IMR-90 (cell line): ENCODE data around the gene CASTOR2. TPM values are rescaled to one million over a fixed set of nuclear protein-coding genes. Genes with fewer than 3 reads are reported as not detected.

Source experiments
- ATAC-seq: fragments of 200-7000 bp; cut with Tn5 transposase; 2 replicates; pipeline ENCODE4 v1.9.1; 2020; ENCODE audit warnings: low read depth, mild to moderate bottlenecking, moderate library complexity
- BruUV-seq: library from RNA; stranded (reverse); fragments of 400-500 nt; replicated peaks from 2 replicates; lab custom pipeline; 2021; lab: Mats Ljungman, UMichigan
- CTCF ChIA-PET: fragments of 300-600 bp; formaldehyde crosslinking; extraction: SDS; loops from one replicate; lab custom pipeline; 2021; ENCODE audit warnings: antibody characterized with exemption; lab: Yijun Ruan, JAX
- POLR2A ChIA-PET: fragments of 300-600 bp; sonication (Branson Sonifier 250); formaldehyde crosslinking; loops from one replicate; lab custom pipeline; 2022; ENCODE audit warnings: antibody characterized with exemption; ENCODE audit not compliant: unreplicated experiment; lab: Charles Lee
- DNase-seq: peaks from one replicate; pipeline ENCODE4 v3.0.0; 2013
- H2AFZ ChIP-seq: replicated peaks from 2 replicates; pipeline ENCODE3; 2013; ENCODE audit warnings: low read length, mild to moderate bottlenecking; ENCODE audit not compliant: poor library complexity
- H2AK5ac ChIP-seq: 2 replicates; pipeline ENCODE4 v1.6.1; 2013; ENCODE audit warnings: low read depth, low read length, inconsistent platforms
- H2AK9ac ChIP-seq: replicated peaks from 2 replicates; pipeline ENCODE3; 2013; ENCODE audit warnings: mild to moderate bottlenecking, low read depth, low read length, moderate library complexity; ENCODE audit not compliant: poor library complexity
- H2BK120ac ChIP-seq: 2 replicates; pipeline ENCODE4 v1.6.1; 2013; ENCODE audit warnings: low read depth, low read length, inconsistent platforms
- H2BK15ac ChIP-seq: 3 replicates; pipeline ENCODE4 v1.6.1; 2013; ENCODE audit warnings: low read depth, low read length, inconsistent platforms
- H2BK20ac ChIP-seq: 2 replicates; pipeline ENCODE4 v1.6.1; 2013; ENCODE audit warnings: low read depth, mild to moderate bottlenecking, inconsistent platforms, low read length, moderate library complexity
- H2BK5ac ChIP-seq: 2 replicates; pipeline ENCODE4 v1.6.1; 2013; ENCODE audit warnings: mild to moderate bottlenecking, low read depth, low read length, inconsistent platforms; ENCODE audit not compliant: poor library complexity, severe bottlenecking
- H3K14ac ChIP-seq: replicated peaks from 2 replicates; pipeline ENCODE4 v1.6.1; 2013; ENCODE audit warnings: low read depth, low read length, inconsistent platforms
- H3K18ac ChIP-seq: 2 replicates; pipeline ENCODE4 v1.6.1; 2013; ENCODE audit warnings: low read depth, low read length, control low read depth
- H3K23ac ChIP-seq: 2 replicates; pipeline ENCODE4 v1.6.1; 2013; ENCODE audit warnings: low read depth, low read length, inconsistent platforms
- H3K27ac ChIP-seq: 2 replicates; pipeline ENCODE4 v1.5.1; 2013; ENCODE audit warnings: mild to moderate bottlenecking, control low read depth, low read length; ENCODE audit not compliant: insufficient read depth
- H3K27me3 ChIP-seq: 2 replicates; pipeline ENCODE4 v1.6.1; 2013; ENCODE audit warnings: low read length; ENCODE audit not compliant: control insufficient read depth, insufficient read depth
- H3K36me3 ChIP-seq: 2 replicates; pipeline ENCODE4 v1.6.1; 2013; ENCODE audit warnings: low read length, mixed read lengths; ENCODE audit not compliant: control insufficient read depth, insufficient read depth
- H3K4ac ChIP-seq: 2 replicates; pipeline ENCODE4 v1.6.1; 2013; ENCODE audit warnings: low read depth, low read length, inconsistent platforms
- H3K4me1 ChIP-seq: 2 replicates; pipeline ENCODE4 v1.6.1; 2013; ENCODE audit warnings: low read length, mixed read lengths; ENCODE audit not compliant: control insufficient read depth, insufficient read depth
- H3K4me2 ChIP-seq: 2 replicates; pipeline ENCODE4 v1.6.1; 2013; ENCODE audit warnings: low read depth, mild to moderate bottlenecking, control low read depth, low read length, moderate library complexity
- H3K4me3 ChIP-seq: 2 replicates; pipeline ENCODE4 v1.5.1; 2013; ENCODE audit warnings: low read depth, mild to moderate bottlenecking, control low read depth, low read length, moderate library complexity; ENCODE audit not compliant: insufficient read depth
- H3K56ac ChIP-seq: 2 replicates; pipeline ENCODE4 v1.6.1; 2013; ENCODE audit warnings: low read length, inconsistent platforms; ENCODE audit not compliant: insufficient read depth; ENCODE audit errors: extremely low read depth
- H3K79me1 ChIP-seq, 2 experiments: 2 replicates each; pipeline ENCODE4 v1.6.1; 2013; ENCODE audit warnings: low read length in 2 of 2, inconsistent platforms in 1 of 2, low read depth in 1 of 2
- H3K9ac ChIP-seq: 2 replicates; pipeline ENCODE4 v1.6.1; 2013; ENCODE audit warnings: low read depth, low read length, control low read depth
- H3K9me1 ChIP-seq: 2 replicates; pipeline ENCODE4 v1.6.1; 2013; ENCODE audit warnings: low read length, inconsistent platforms; ENCODE audit not compliant: insufficient read depth
- H3K9me3 ChIP-seq: 2 replicates; pipeline ENCODE4 v1.6.1; 2013; ENCODE audit warnings: low read length; ENCODE audit not compliant: control insufficient read depth, insufficient read depth
- H4K20me1 ChIP-seq: 2 replicates; pipeline ENCODE4 v1.6.1; 2013; ENCODE audit warnings: low read length, inconsistent platforms; ENCODE audit not compliant: insufficient read depth
- H4K5ac ChIP-seq: 2 replicates; pipeline ENCODE4 v1.6.1; 2013; ENCODE audit warnings: mild to moderate bottlenecking, low read depth, low read length, control low read depth
- H4K8ac ChIP-seq, 2 experiments: 2 replicates each; pipeline ENCODE4 v1.6.1; 2013; ENCODE audit warnings: low read depth in 2 of 2, low read length in 2 of 2, control low read depth in 1 of 2, inconsistent platforms in 1 of 2
- H4K91ac ChIP-seq: 2 replicates; pipeline ENCODE4 v1.6.1; 2013; ENCODE audit warnings: low read depth, low read length, inconsistent platforms; ENCODE audit not compliant: insufficient read depth
- CEBPB ChIP-seq: IDR thresholded peaks from 2 replicates; pipeline ENCODE4 v1.6.1; 2012; ENCODE audit warnings: low read depth, low read length, improper control_type of control experiment
- CHD1 ChIP-seq: IDR thresholded peaks from 2 replicates; pipeline ENCODE4 v1.6.1; 2012; ENCODE audit warnings: low read depth, low read length, improper control_type of control experiment
- FOS ChIP-seq: fragments of 150-350 bp; IDR thresholded peaks from 2 replicates; pipeline ENCODE4 v1.6.1; 2016; ENCODE audit warnings: low read depth, low read length
- MAZ ChIP-seq: IDR thresholded peaks from 2 replicates; pipeline ENCODE4 v1.6.1; 2012; ENCODE audit warnings: low read depth, mild to moderate bottlenecking, low read length, improper control_type of control experiment, moderate library complexity, borderline replicate concordance
- MXI1 ChIP-seq: IDR thresholded peaks from 2 replicates; pipeline ENCODE4 v1.6.1; 2012; ENCODE audit warnings: low read depth, mild to moderate bottlenecking, low read length, moderate library complexity, borderline replicate concordance
- NFE2L2 ChIP-seq: fragments of 150-350 bp; IDR thresholded peaks from 2 replicates; pipeline ENCODE4 v1.6.1; 2016; ENCODE audit warnings: low read depth, mild to moderate bottlenecking, low read length
- POLR2A ChIP-seq: IDR thresholded peaks from 2 replicates; pipeline ENCODE4 v1.6.1; 2012; ENCODE audit warnings: mild to moderate bottlenecking, low read depth, low read length
- RAD21 ChIP-seq: IDR thresholded peaks from 2 replicates; pipeline ENCODE4 v1.6.1; 2012; ENCODE audit warnings: low read length, improper control_type of control experiment
- RFX5 ChIP-seq: IDR thresholded peaks from 2 replicates; pipeline ENCODE4 v1.8.0; 2012; ENCODE audit warnings: low read depth, mild to moderate bottlenecking, low read length, moderate library complexity
- SMC3 ChIP-seq: fragments of 150-350 bp; IDR thresholded peaks from 2 replicates; pipeline ENCODE4 v1.6.1; 2016; ENCODE audit warnings: low read depth, mild to moderate bottlenecking, antibody characterized with exemption, low read length, moderate library complexity
- WGBS, 2 experiments: methylation state at CpG; one replicate each; pipeline versions ENCODE4 v1.1.5 to v1.1.7; 2013; ENCODE audit warnings: missing lambda C conversion rate in 2 of 2; ENCODE audit not compliant: insufficient read length in 1 of 2; ENCODE audit errors: extremely low coverage in 2 of 2; 5-methylcytosine and 5-hydroxymethylcytosine counted together
- dilution Hi-C: fragments of 300-500 bp; cut with HindIII; formaldehyde crosslinking; loops from one replicate; pipeline ENCODE4 v1.14.3; 2018; ENCODE audit warnings: low sequenced_read_pairs; ENCODE audit not compliant: unreplicated experiment
- in situ Hi-C: fragments of 300-500 bp; cut with MboI; formaldehyde crosslinking; loops from 3 replicates; pipeline ENCODE4 v1.14.3; 2019; ENCODE audit warnings: low sequenced_read_pairs, inconsistent platforms, mixed read lengths
- intact Hi-C: fragments of 100-400 bp; cut with micrococcal nuclease; formaldehyde crosslinking; loops from 2 replicates; pipeline ENCODE4 v1.10.0; 2022
- polyA plus RNA-seq, 3 experiments: library from polyadenylated mRNA; depleted of rRNA; stranded (reverse); fragments of >200 nt; gene quantifications; 2 replicates each; pipeline ENCODE4 v1.2.3, GENCODE V29; 2012; ENCODE audit warnings: low replicate concordance in 1 of 3
- total RNA-seq: library from RNA; depleted of rRNA; stranded (reverse); fragments of >200 nt; gene quantifications from 2 replicates; pipeline ENCODE4 v1.2.3, GENCODE V29; 2012
- TF ChIP-seq, protein P1 (sequence below): conservative IDR thresholded peaks from 2 replicates; pipeline ENCODE4 v1.5.1; 2012; ENCODE audit warnings: mild to moderate bottlenecking, low read depth, low read length, improper control_type of control experiment
- TF ChIP-seq, protein P2 (sequence below): fragments of 150-350 bp; IDR thresholded peaks from 2 replicates; pipeline ENCODE4 v1.6.1; 2017; ENCODE audit warnings: mild to moderate bottlenecking, antibody characterized with exemption, low read length, low read depth
- TF ChIP-seq, protein P3 (sequence below): fragments of 150-350 bp; IDR thresholded peaks from 2 replicates; pipeline ENCODE4 v1.6.1; 2016; ENCODE audit warnings: low read depth, mild to moderate bottlenecking, low read length, moderate library complexity, borderline replicate concordance

CASTOR2 gene
- total and polyA plus RNA-seq, 2 of the 4 experiments (the other 2 are of a cell fraction), result 5.2 to 8.0 TPM

DNA sequence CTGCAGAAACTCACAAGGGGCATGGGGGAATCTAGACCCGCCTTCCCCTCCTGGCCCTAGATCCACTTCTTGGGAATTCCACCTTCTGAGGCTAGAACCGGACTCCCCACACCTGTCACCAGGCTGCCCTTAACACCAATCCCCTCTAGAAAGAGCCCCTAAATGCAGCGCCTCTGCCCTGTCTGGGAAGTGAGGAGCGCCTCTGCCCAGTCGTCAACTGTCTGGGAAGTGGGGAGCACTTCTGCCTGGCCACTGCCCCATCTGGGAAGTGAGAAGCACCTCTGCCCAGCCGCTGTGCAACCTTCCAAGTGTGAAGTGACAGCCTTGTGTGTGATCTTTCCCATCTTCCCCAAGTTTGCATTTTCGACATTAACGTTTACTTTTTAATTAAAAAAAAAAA is 100.3 kb downstream of the CASTOR2 start:
- Histone ChIP-seq H3K4me2 (no peak overlapping the region), H3K18ac (no peak overlapping the region), H4K20me1 (no peaks in the 10 kb centered on the region), H4K5ac (no peak overlapping the region), H3K27ac (no peak overlapping the region), H4K8ac (no peak overlapping the region), H2AK9ac (no peak overlapping the region), H3K14ac (no peak overlapping the region), H3K4ac (no peak overlapping the region), H2BK120ac (no peak overlapping the region), H3K23ac (no peak overlapping the region), H3K79me1 (peaks cover 0 to 23% of the 10 kb centered on the region in 2 experiments; a peak in 2 of 4 replicates), H2BK5ac (no peak overlapping the region), H3K9ac (no peak overlapping the region), H2AK5ac (no peak overlapping the region), H3K36me3 (peaks cover 56% of the 10 kb centered on the region), H2BK15ac (no peak overlapping the region), H3K9me1 (peaks cover 3% of the 10 kb centered on the region; the same call in 1 of the 2 replicates), H3K27me3 (no peaks in the 10 kb centered on the region), H3K56ac (no peak overlapping the region), H3K4me1 (no peaks in the 10 kb centered on the region), H2AFZ (no peak overlapping the region), H3K9me3 (no peaks in the 10 kb centered on the region), H2BK20ac (no peak overlapping the region), H4K91ac (no peak overlapping the region), H3K4me3 (no peak overlapping the region)
- no TSS peak for BruUV-seq
- ATAC-seq (no peak), DNase-seq (no peak)
- TF ChIP-seq, protein P1, sequence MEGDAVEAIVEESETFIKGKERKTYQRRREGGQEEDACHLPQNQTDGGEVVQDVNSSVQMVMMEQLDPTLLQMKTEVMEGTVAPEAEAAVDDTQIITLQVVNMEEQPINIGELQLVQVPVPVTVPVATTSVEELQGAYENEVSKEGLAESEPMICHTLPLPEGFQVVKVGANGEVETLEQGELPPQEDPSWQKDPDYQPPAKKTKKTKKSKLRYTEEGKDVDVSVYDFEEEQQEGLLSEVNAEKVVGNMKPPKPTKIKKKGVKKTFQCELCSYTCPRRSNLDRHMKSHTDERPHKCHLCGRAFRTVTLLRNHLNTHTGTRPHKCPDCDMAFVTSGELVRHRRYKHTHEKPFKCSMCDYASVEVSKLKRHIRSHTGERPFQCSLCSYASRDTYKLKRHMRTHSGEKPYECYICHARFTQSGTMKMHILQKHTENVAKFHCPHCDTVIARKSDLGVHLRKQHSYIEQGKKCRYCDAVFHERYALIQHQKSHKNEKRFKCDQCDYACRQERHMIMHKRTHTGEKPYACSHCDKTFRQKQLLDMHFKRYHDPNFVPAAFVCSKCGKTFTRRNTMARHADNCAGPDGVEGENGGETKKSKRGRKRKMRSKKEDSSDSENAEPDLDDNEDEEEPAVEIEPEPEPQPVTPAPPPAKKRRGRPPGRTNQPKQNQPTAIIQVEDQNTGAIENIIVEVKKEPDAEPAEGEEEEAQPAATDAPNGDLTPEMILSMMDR, result no peak
- TF ChIP-seq FOS (no peak), MAZ (no peak), POLR2A (no peak), CHD1 (no peak), RAD21 (no peak), NFE2L2 (no peak), CEBPB (no peak), MXI1 (no peak), RFX5 (no peak), SMC3 (no peak)
- TF ChIP-seq, protein P2, sequence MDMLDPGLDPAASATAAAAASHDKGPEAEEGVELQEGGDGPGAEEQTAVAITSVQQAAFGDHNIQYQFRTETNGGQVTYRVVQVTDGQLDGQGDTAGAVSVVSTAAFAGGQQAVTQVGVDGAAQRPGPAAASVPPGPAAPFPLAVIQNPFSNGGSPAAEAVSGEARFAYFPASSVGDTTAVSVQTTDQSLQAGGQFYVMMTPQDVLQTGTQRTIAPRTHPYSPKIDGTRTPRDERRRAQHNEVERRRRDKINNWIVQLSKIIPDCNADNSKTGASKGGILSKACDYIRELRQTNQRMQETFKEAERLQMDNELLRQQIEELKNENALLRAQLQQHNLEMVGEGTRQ, result no peak
- TF ChIP-seq, protein P3, sequence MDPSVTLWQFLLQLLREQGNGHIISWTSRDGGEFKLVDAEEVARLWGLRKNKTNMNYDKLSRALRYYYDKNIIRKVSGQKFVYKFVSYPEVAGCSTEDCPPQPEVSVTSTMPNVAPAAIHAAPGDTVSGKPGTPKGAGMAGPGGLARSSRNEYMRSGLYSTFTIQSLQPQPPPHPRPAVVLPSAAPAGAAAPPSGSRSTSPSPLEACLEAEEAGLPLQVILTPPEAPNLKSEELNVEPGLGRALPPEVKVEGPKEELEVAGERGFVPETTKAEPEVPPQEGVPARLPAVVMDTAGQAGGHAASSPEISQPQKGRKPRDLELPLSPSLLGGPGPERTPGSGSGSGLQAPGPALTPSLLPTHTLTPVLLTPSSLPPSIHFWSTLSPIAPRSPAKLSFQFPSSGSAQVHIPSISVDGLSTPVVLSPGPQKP, result no peak
- ChIA-PET POLR2A (interaction anchor here (0.6 kb wide), 1 partner anchor 1174 kb away, joined by 4 read pairs; no protein-coding TSS in a partner anchor), CTCF (no interaction called here)
- in situ Hi-C loops, result no loop called here
- intact Hi-C loops, result no loop called here
- dilution Hi-C loops, result no loop called here
- WGBS, 2 experiments, result 83% methylated on average over 1 of the region's 8 CpGs; no CpG with 5 or more reads in 1 of the 2 experiments
